Activated naive CD4-positive, alpha-beta T cell treated with Interleukin-2 at 50 U/mL for 16 hours (primary cell): ENCODE results near the gene SUCLG2.
"Not testable (repeated sequence)": the region's sequence is repeated elsewhere in the genome, so short reads cannot be mapped to it uniquely, and the experiment has no call there.

Experiments
- DNase-seq: peaks from one replicate; pipeline ENCODE4 v3.0.0-alpha.2; 2020

Gene SUCLG2

DNA sequence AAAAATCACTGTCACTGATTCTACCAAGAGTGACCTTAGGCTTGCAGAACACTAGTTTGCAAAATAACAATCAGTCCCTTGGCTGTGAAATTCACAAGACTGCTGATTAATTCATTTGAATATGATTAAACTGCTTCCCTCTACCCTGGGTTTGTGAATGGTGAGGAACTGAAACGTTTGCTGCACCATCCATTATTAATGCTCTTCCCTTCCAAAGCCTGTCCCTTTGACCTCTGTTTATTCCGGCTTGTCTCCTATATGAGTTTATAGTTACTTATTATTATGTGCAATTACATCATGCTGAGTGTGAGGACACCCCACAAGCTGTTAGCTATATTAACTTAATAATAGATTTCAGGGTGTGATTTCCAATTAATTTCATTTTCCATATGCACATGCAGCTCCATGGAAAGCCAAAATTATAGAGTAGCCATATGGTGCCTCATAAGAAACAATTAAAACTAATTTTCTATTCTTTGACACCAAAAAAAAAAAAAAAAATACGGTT is 96.5 kb downstream of the SUCLG2 start:
- DNase-seq = no peak

DNA sequence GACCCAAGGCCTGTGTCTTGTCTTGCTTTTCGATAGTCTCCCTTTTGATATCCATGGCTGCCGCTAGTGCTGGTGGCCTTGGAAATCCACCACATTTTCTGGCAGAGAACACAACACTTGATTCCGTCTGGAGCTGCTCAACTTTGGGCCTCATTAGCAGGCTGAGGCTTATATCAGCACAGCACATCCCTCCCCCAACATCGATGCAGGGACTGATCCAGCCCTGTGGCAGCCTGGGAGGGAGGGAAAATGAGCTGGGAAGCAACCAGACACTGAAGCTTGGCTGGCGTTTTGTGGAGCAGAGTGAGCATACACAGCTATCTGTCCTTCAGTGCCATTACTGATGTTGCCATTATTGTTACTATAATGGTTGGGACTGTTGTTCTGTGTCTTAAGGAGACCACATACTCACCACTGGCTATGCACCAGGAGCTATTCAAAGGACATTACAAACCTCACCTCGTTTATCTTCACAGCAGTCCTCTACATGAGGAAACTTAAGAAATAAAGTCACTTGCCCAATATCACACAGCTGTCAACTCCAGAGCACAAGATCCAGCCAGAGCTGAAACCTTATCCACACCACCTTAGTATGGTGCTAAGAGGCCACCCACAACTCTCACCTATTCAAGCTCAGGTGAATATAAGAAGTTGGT is 102.9 kb downstream of the SUCLG2 start:
- DNase-seq = no peak

DNA sequence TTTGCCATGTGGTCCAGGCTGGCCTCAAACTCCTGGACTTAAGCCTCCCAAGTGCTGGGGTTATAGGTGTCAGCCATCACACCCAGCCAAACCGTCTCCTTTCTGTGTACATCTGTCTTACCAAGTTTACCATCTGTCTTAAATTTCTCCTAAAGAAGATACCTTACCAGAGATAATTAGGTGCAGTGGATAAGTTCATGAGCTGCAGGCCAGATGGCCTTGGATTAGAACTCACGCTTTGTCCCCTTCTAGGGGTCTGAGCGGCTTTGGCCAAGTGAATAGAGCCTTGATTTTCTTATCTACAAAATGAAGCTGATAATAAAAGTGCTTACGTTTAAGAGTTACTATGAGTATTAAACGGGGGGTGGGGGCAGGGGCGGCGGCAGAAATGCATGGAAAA is 103.9 kb downstream of the SUCLG2 start:
- DNase-seq = no peak

DNA sequence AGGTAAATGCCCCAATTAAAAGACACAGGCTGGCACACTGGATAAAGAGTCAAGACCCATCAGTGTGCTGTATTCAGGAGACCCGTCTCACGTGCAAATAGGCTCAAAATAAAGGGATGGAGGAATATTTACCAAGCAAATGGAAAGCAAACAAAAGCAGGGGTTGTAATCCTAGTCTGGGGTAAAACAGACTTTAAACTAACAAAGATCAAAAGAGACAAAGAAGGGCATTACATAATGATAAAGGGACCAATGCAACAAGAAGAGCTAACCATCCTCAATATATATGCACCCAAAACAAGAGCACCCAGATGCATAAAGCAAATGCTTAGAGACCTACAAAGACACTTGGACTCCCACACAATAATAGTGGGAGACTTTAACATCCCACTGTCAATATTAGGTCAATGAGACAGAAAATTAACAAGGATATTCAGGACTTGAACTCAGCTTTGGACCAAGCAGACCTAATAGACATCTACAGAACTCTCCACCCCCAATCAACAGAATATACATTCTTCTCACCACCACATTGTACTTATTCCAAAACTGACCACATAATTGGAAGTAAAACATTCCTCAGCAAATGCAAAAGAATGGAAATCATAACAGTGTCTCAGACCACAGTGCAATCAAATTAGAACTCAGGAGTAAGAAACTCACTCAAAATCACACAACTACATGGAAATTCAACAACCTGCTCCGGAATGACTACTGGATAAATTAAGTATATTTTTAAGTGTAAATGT is 111.7 kb downstream of the SUCLG2 start:
- not testable (repeated sequence) for DNase-seq

DNA sequence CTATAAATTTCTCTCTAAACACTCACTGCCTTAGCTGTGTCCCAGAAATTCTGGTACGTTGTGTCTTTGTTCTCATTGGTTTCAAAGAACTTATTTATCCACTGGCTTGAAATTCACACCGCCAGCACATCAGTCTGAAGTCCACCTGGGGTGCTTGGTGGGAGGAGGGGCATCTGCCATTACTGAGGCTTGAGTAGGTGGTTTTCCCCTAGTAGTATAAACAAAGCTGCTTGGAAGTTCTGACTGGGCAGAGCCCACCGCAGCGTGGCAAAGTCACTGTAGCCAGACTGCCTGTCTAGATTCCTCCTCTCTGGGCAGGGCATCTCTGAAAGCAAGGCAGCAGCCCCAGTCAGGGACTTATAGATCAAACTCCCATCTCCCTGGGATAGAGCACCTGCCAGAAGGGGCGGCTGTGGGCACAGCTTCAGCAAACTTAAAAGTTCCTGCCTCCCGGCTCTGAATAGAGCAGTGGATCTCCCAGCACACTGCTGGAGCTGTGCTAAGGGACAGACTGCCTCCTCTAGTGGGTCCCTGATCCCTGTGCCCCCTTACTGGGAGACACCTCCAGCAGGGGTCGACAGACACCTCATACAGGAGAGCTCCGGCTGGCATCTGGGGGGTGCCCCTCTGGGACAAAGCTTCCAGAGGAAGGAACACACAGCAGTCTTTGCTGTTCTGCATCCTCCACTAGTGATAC is 114.1 kb downstream of the SUCLG2 start:
- no peak for DNase-seq

DNA sequence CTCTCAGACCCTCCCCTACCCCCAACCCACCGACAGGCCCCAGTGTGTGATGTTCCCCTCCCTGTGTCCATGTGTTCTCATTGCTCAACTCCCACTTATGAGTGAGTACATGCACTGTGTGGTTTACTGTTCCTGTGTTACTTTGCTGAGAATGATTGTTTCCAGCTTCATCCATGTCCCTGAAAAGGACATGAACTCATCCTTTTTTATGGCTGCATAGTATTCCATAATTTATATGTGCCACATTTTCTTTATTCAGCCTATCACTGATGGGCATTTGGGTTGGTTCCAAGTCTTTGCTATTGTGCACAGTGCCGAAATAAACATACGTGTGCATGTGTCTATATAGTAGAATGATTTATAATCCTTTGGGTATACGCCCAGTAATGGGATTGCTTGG is 117.2 kb downstream of the SUCLG2 start:
- DNase-seq = not testable (repeated sequence)

DNA sequence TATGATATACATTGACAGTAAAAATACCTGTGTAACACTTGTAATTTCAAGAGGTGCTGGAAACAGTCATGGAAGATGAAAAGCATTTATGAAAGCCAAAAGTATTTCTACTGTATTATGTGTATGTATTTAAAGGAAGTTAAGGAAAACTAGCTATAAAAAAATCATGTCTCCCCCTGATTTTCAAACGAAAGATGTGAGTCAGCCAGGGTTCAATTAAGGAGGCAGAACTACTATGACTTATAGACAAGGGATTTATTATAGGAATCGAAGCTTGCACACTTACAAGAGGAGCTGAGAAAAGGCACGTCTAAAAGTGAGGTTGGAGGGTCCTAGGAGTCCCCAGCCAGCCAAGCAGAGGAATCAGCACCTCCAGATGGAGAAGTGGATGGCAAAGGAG is 119.4 kb downstream of the SUCLG2 start:
- no peak for DNase-seq

DNA sequence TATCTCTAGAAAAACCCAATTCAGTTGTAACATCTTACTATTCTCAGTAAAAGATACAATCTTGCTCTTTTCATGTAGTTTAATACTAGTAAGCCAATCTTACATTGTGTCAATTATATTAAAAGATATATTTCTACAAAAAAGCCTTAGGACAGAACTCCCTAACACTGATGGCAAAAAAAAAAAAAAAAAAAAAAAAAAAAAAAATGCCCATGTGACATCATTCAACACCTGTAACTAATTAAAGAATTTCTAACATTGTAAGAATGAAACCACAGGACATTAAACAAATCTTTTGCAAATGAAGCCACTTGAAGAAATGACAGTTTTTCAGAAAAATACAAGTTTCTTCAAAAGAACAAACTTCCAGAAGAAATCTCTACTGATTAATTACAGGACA is 119.8 kb downstream of the SUCLG2 start:
- DNase-seq = no peak

DNA sequence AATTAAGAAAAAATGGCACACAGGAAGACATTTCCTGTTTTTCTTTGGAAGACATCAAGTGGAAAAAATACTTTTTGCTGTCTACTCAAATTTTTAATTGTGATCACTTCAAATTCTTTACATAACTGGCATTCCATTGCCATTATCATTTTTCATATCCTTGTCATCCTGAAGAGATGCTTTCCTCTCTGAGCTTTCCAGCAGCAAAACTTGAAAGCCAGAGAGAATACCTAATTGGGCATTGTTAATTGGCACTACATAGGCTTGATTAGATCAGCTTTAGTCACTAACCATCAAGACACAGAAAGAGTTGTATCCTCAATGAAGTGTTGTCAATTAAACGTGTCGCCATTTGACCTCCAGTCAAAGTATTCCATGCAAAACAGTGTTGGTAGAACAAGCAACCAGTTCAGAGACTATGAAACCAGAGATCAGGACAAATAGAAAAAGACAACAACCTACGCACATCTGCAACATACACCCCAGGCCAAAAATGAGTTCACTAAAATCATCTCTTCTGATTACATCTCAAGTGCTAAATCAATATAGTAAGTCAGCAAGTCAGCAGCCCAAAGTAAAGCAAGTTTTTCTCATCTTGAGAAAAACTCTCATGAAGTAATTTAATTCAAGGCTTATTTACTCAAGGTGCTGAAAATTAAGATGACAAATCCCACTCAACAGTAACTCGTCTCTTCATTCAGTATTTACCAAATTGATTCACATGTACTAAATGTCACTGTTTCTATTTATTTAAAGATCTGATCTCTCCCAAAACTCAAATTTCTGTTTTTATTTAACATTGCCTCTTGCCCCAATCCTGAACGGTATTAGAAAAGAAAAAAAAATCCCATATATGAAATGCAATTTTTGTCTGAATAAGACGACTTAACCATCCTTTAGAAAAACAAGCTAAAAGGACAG is 123.0 kb downstream of the SUCLG2 start:
- no peak for DNase-seq

DNA sequence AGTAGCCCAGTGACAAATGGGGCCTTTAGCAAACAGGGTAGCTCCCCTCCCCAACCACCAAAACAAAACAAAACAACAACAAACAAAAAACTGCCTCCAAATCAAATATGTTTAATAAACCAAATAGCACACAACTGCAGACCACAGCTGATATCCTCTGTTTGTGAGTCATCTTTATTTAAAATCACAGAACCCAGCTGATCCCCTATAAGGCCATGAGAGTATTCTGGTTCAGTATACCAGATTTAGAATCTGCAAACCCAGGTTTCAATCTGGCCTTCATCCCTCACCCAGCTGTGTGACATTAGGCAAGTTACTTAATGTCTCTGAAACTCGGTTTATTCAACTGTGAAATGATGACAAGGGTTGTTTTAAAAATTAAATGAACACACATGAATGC is 124.5 kb downstream of the SUCLG2 start:
- no peak for DNase-seq

DNA sequence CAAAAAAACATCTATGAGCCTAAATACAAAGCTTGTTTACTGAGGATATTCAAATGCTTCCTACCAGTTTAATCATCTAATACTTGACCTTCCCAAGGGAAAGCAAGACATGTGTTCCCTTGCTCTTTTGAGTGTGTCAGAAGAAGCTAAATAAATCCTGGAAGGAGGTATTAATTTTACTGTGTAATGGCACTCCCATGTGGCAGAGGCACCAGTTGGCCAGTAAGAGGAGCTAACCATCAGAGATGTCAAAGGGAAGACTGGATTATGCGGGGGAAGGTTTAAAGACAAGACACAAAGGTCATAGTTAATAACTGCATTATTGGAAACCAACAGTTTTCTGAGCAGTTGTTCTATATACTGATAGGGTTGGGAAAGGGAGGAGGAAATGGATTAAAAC is 125.1 kb downstream of the SUCLG2 start:
- no peak for DNase-seq

DNA sequence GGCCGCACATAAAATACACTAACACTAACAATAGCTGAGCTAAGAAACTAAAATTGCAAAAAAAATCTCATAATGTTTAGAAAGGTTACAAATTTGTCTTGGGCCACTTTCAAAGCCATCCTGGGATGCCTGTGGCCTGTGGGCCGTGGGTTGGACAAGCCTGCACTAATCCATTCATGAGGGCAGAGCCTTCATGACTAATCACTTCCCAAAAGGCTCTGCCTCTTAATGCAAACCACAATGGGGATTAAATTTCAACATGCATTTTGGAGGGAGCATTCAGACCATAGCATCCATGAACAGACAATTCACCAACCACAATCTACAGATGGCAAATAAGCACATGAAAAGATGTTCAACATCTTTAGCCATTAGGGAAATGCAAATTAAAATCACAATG is 128.2 kb downstream of the SUCLG2 start:
- DNase-seq = no peak

DNA sequence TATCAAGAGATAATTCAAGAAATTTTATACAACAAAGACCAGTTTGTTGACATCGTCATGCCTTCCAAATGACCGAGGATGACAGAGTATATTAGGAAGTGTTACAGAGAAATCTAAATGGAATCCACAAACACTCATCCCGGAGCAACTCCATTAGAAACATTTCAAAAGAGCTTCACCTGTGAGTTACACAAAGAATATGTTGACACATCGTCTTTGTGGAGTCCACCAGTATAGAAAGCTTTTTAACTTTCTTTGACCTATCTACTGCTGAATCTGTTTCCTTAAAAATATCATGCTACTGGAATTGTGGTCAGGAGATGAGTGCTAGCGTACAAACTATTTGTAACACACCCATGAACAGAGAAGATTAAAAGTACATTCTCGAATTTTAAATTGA is 130.4 kb downstream of the SUCLG2 start:
- no peak for DNase-seq

DNA sequence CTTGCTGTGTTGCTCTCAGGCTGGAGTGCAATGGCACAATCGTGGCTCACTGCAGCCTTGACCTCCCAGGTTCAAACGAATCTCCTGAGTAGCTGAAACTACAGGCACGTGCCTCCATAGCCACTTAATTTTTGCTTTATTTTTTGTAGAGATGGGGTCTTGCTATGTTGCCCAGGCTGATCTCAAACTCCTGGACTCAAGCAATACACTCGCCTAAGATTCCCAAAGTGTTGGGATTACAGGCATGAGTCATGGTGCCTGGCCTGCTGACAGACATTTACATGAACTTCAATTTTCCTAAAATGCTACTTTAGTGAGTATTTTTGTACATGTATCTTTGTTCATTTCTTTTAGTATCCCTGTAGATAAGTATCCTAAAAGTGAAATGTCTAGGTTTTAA is 132.3 kb downstream of the SUCLG2 start:
- DNase-seq = no peak

DNA sequence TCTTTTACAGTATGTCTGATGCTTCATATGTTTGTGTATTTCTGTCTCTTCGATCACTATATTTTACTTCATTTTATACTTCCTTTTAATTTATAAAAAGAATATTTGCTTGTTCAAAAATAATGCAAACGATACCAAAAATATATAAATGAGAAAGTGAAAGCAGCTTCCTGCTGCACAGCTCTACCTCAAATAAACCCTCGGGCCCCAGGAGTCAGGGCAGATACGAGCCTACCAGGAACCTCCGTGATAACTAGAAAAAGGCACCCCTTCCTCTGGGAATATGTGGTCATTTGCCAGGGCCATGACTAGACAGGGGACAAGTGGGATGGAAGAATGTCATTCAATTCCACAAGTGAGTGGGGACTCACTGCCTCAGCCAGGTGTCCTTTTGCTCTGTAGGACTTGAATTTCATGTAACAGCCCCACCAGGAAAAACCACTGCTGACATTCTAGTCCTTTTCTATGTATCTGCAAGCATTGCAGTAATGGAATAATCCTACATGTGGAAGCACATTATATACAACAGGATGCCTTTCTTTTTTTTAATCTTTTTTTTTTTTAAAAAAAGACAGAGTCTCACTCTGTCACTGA is 133.3 kb downstream of the SUCLG2 start:
- DNase-seq = no peak

DNA sequence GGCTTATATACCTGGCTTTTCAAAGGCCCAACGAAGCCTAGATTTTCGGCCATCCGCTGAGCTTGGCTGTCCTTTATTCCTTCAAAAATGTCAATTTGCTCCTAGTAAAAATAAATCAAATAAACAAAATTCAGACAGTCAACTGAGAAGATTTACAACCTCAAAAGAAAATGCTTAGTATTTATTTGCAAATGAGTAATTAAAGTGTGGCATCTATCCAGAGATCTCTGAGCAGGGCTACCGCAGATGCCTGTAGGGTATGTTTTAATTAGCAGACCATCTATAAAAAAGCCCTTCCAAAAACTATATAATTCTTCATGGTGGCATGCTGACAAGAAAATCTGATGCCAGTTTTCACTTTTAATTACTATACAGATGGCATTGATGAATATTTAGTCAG is 136.2 kb downstream of the SUCLG2 start:
- no peak for DNase-seq

DNA sequence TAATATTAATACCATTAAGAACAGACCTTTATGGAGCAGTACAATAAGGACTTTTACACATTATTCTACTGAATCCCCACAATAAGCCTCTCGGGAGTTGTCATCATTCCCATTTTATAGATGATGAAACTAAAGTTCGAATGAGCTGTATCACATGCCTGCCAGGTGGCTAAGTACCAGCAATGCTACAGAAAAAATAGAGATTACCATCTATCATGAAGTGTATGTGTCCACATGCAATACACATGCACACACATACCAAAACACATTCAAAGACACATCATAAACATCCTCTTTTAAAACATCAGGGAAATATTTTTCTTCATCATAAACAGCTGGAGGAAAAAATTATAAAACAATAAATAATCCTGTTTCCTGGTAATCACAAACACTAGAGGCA is 136.6 kb downstream of the SUCLG2 start:
- DNase-seq = no peak

DNA sequence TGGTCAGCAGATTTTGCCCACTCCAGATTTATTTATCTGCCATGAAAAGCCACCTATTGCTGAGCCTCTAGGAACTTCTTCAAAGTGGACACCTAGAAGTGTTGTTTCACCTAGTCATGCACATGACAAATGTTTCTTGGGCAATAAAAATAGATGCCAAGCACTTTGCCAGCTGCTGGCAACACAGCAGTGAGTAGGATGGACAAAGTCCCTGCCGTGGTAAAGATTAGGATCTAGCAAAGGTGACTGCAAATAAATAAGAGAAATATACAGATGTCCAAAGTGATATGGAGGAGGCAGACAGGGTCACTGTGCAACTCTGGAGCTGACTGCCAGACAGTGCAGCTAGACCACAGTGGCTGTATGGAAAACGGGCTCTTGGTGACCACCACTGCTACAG is 137.9 kb downstream of the SUCLG2 start:
- no peak for DNase-seq

DNA sequence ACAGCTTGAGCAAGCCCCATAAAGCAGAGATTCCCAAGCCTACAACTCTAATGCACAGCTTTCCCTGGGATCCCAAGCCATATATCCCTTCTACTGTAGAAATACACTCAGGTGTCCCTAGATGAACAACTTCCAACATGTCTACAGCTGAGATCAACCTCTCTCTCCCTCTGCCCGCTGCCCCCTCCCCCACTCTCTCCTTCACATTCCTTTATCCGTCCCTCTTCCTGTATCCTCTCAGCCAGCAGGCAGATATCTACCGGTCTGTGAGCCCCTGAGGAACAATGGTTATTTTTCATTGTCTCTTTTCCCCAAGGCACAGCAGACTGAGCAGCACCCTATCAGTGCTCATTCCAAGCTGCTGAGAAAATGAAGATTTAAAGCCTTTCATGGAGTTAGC is 138.6 kb downstream of the SUCLG2 start:
- DNase-seq = no peak

DNA sequence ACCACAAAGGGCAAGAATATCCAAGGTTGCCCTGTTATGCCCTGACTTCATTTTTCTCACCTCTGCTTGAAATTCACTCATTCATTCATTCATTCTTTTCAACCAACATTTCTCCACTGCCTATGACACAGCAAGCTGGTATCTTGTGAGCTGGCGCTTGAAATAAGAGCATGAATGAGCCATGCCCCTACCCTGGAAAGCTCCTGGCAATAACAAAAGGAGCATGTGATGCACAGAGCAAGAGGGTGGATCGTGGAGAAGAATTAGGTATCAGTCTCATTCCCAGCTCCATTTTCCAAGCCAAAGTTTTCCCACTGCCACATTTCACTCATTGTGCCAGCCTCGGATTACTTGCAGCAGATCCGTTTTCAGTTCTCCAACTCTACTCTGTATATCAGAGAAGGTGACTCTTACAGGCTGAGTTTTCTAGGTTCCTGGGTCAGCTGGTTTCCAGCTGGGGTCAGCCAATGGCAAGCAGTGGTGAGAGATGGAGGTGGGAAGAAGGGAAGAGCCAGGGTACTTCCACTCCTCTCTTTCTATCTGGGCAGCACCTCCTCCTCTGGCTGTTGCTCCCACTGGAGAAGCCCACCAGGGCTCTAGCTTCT is 144.8 kb downstream of the SUCLG2 start:
- no peak for DNase-seq

DNA sequence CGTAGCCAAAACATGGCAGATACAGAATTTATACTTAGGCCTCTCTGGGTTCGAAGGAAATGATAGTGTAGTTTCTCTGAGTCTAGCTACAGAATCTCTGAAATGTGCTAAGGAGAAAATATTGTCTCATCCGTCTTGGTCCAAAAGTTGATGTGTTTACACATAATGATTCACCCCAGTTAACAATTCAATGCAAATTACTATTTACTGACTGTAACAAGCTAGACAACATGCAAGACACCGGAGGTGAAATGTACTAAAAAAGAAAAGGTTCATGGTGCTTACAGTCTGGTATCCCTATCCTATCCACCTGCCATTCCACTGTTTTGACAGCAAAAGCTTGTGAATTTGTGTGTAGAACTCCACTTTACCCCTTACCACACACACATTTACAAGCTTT is 146.8 kb downstream of the SUCLG2 start:
- no peak for DNase-seq

DNA sequence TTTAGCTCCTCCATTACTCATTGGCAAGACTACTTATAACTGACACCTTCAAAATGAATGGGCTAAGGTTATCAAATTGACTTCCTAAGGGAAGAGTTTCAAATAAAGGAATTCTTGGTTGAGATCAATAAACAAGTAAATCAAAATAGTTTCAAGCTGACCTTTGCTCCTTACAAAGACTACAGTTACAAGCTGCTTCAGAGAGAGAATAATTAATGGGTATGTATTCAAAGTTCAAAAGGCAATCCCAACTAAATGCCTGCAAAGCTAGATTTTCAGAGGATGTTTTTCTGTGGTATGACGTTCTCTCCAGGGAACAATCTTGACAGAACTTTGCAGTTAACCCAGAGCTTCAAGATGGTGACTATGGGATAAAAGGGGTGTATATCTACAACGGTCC is 153.7 kb downstream of the SUCLG2 start:
- no peak for DNase-seq
